GM23338 (cell line): Measurements from ENCODE around the gene SPIN3. TPM values are rescaled to one million over a fixed set of nuclear protein-coding genes. Genes with fewer than 3 reads are reported as not detected.

Source experiments
- ATAC-seq: fragments of 200-7000 bp; cut with Tn5 transposase; 3 replicates; pipeline ENCODE4 v1.9.1; 2020
- DNase-seq: peaks from one replicate; pipeline ENCODE4 v3.0.0-alpha.2; 2015; ENCODE audit warnings: low spot score
- H2AFZ ChIP-seq: fragments of 200-600 bp; sonication (generic); 2 replicates; pipeline ENCODE4 v1.8.0; 2016; ENCODE audit warnings: antibody characterized with exemption, mild to moderate bottlenecking, moderate library complexity
- H3F3A ChIP-seq: fragments of 200-600 bp; sonication (generic); replicated peaks from 2 replicates; pipeline ENCODE4 v1.8.0; 2017; ENCODE audit warnings: antibody characterized with exemption, mixed run types, low read depth
- H3K27ac ChIP-seq: fragments of 200-600 bp; sonication (generic); 2 replicates; pipeline ENCODE4 v1.6.1; 2016; ENCODE audit warnings: low read depth
- H3K27me3 ChIP-seq: fragments of 200-600 bp; sonication (generic); 2 replicates; pipeline ENCODE4 v1.8.0; 2016; ENCODE audit warnings: mild to moderate bottlenecking, mixed run types, moderate library complexity; ENCODE audit not compliant: insufficient read depth
- H3K36me3 ChIP-seq: fragments of 200-600 bp; sonication (generic); 2 replicates; pipeline ENCODE4 v1.8.0; 2016; ENCODE audit warnings: mild to moderate bottlenecking; ENCODE audit not compliant: insufficient read depth
- H3K4me1 ChIP-seq: fragments of 200-600 bp; sonication (generic); 2 replicates; pipeline ENCODE4 v1.8.0; 2016; ENCODE audit warnings: mild to moderate bottlenecking, moderate library complexity; ENCODE audit not compliant: insufficient read depth
- H3K4me2 ChIP-seq: fragments of 200-600 bp; sonication (generic); 2 replicates; pipeline ENCODE4 v1.7.1; 2017; ENCODE audit warnings: mixed run types
- H3K4me3 ChIP-seq: fragments of 200-600 bp; sonication (generic); 2 replicates; pipeline ENCODE4 v1.6.1; 2016; ENCODE audit warnings: mixed run types
- H3K79me2 ChIP-seq: fragments of 200-600 bp; sonication (generic); replicated peaks from 2 replicates; pipeline ENCODE4 v1.8.0; 2017; ENCODE audit warnings: mild to moderate bottlenecking; ENCODE audit not compliant: insufficient read depth
- H3K9me2 ChIP-seq: fragments of 200-600 bp; sonication (generic); 2 replicates; pipeline ENCODE4 v1.8.0; 2017; ENCODE audit not compliant: insufficient read depth
- H4K20me1 ChIP-seq: fragments of 200-600 bp; sonication (generic); replicated peaks from 2 replicates; pipeline ENCODE4 v1.8.0; 2017; ENCODE audit warnings: mild to moderate bottlenecking; ENCODE audit not compliant: insufficient read depth
- H3K27ac Mint-ChIP-seq: 2 replicates; pipeline ENCODE4 v1.8.0; 2020; ENCODE audit warnings: inconsistent platforms, mild to moderate bottlenecking, moderate library complexity, mixed read lengths
- H3K27me3 Mint-ChIP-seq: 3 replicates; pipeline ENCODE4 v1.8.0; 2022; ENCODE audit warnings: low read depth, mild to moderate bottlenecking, moderate library complexity, mixed read lengths, inconsistent platforms; ENCODE audit not compliant: insufficient read depth, poor library complexity
- H3K36me3 Mint-ChIP-seq: 3 replicates; pipeline ENCODE4 v1.8.0; 2021; ENCODE audit warnings: low read depth, mild to moderate bottlenecking, inconsistent platforms, moderate library complexity, mixed read lengths
- H3K4me1 Mint-ChIP-seq: 3 replicates; pipeline ENCODE4 v1.8.0; 2020; ENCODE audit warnings: mild to moderate bottlenecking, inconsistent platforms, mixed read lengths
- H3K4me3 Mint-ChIP-seq: 3 replicates; pipeline ENCODE4 v1.8.0; 2021; ENCODE audit warnings: moderate library complexity, mild to moderate bottlenecking, inconsistent platforms, mixed read lengths
- H3K9me3 Mint-ChIP-seq: 3 replicates; pipeline ENCODE4 v1.8.0; 2020; ENCODE audit warnings: moderate library complexity, mild to moderate bottlenecking, inconsistent platforms, mixed read lengths
- CREB1 ChIP-seq: fragments of 250-450 bp; sonication (Bioruptor Pico); IDR thresholded peaks from 2 replicates; pipeline ENCODE4 v1.5.0; 2020; ENCODE audit warnings: low read depth, mild to moderate bottlenecking, moderate library complexity
- ETS1 ChIP-seq: IDR thresholded peaks from 2 replicates; pipeline ENCODE4 v1.6.1; 2016; ENCODE audit warnings: antibody characterized with exemption
- EZH2 ChIP-seq: fragments of 200-600 bp; sonication (generic); IDR thresholded peaks from one replicate; pipeline ENCODE4 v1.8.0; 2017; ENCODE audit warnings: antibody characterized with exemption, mild to moderate bottlenecking, low read depth; ENCODE audit not compliant: unreplicated experiment
- EZH2phosphoT487 ChIP-seq: fragments of 200-600 bp; sonication (generic); IDR thresholded peaks from one replicate; pipeline ENCODE4 v1.8.1; 2018; ENCODE audit warnings: antibody characterized with exemption; ENCODE audit not compliant: unreplicated experiment
- JUNB ChIP-seq: IDR thresholded peaks from one replicate; pipeline ENCODE4 v1.6.1; 2016; ENCODE audit warnings: antibody characterized with exemption; ENCODE audit not compliant: unreplicated experiment
- NANOG ChIP-seq: IDR thresholded peaks from 2 replicates; pipeline ENCODE4 v1.6.1; 2016; ENCODE audit warnings: antibody characterized with exemption, borderline replicate concordance
- POLR2AphosphoS5 ChIP-seq: IDR thresholded peaks from 2 replicates; pipeline ENCODE4 v1.6.1; 2016; ENCODE audit warnings: antibody characterized with exemption, low read depth
- REST ChIP-seq: IDR thresholded peaks from one replicate; pipeline ENCODE4 v1.6.1; 2018; ENCODE audit warnings: antibody characterized with exemption; ENCODE audit not compliant: unreplicated experiment
- STAT1 ChIP-seq: IDR thresholded peaks from one replicate; pipeline ENCODE4 v1.6.1; 2016; ENCODE audit warnings: antibody characterized with exemption; ENCODE audit not compliant: unreplicated experiment
- ZNF114 ChIP-seq: fragments of 250-450 bp; sonication (Bioruptor Pico); IDR thresholded peaks from 2 replicates; pipeline ENCODE4 v1.5.0; 2020; ENCODE audit warnings: mild to moderate bottlenecking, moderate library complexity
- ZNF331 ChIP-seq: fragments of 250-450 bp; sonication (Bioruptor Pico); IDR thresholded peaks from 2 replicates; pipeline ENCODE4 v1.5.0; 2020; ENCODE audit warnings: low read depth, mild to moderate bottlenecking, moderate library complexity
- ZNF462 ChIP-seq: fragments of 250-450 bp; sonication (Bioruptor Pico); IDR thresholded peaks from 2 replicates; pipeline ENCODE4 v1.5.0; 2020; ENCODE audit warnings: mild to moderate bottlenecking, moderate library complexity
- polyA plus RNA-seq: library from polyadenylated mRNA; unstranded; fragments of >200 nt; fragmentation: Nextera tagmentation; extraction: Ambion mirVana; gene quantifications from 2 replicates; pipeline ENCODE4 v1.2.1, GENCODE V29; 2016
- total RNA-seq: library from RNA; depleted of rRNA; stranded (reverse); fragments of >200 nt; shearing (Covaris generic); gene quantifications from 2 replicates; pipeline ENCODE4 v1.2.3, GENCODE V29; 2014
- TF ChIP-seq, protein P1 (sequence below), 2 experiments: fragments of 200-600 bp in 1 of 2; sonication (generic) in 1 of 2; conservative IDR thresholded peaks; 2 replicates each; pipeline versions ENCODE4 v1.5.1 to v1.6.1; 2016 to 2017; ENCODE audit warnings: antibody characterized with exemption in 2 of 2, low read depth in 2 of 2, mild to moderate bottlenecking in 2 of 2, moderate library complexity in 1 of 2

SPIN3 gene
- total and polyA plus RNA-seq, 2 experiments from 2014 or later, result 14.9 to 18.2 TPM

- H3K4me3 Mint-ChIP-seq, result no peak overlapping the region
- no peaks in the 10 kb centered on the region for H3K27me3 ChIP-seq
- H3K9me2 ChIP-seq, result no peaks in the 10 kb centered on the region
- H3K27ac Mint-ChIP-seq, result no peak overlapping the region
- TF ChIP-seq CREB1 (CRISPR knock-in tag), result no peak
- no peak for TF ChIP-seq ZNF462 (CRISPR knock-in tag)
- TF ChIP-seq EZH2, result no peak
- TF ChIP-seq ZNF114 (CRISPR knock-in tag), result no peak
- TF ChIP-seq, protein P1, sequence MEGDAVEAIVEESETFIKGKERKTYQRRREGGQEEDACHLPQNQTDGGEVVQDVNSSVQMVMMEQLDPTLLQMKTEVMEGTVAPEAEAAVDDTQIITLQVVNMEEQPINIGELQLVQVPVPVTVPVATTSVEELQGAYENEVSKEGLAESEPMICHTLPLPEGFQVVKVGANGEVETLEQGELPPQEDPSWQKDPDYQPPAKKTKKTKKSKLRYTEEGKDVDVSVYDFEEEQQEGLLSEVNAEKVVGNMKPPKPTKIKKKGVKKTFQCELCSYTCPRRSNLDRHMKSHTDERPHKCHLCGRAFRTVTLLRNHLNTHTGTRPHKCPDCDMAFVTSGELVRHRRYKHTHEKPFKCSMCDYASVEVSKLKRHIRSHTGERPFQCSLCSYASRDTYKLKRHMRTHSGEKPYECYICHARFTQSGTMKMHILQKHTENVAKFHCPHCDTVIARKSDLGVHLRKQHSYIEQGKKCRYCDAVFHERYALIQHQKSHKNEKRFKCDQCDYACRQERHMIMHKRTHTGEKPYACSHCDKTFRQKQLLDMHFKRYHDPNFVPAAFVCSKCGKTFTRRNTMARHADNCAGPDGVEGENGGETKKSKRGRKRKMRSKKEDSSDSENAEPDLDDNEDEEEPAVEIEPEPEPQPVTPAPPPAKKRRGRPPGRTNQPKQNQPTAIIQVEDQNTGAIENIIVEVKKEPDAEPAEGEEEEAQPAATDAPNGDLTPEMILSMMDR (conservative IDR thresholded peaks at IDR 0.05; ENCODE audit: low read depth in 2 of 2), result no peak
- no peak for TF ChIP-seq POLR2AphosphoS5
- no peak for TF ChIP-seq ETS1
- no peak for TF ChIP-seq ZNF331
- no peak for TF ChIP-seq JUNB
- no peak for TF ChIP-seq NANOG
- TF ChIP-seq STAT1, result no peak
- TF ChIP-seq REST, result no peak
- TF ChIP-seq EZH2phosphoT487, result no peak
- DNase-seq (no peak), ATAC-seq (no peak)
- H3K4me3 ChIP-seq, result no peak overlapping the region
- no peaks in the 10 kb centered on the region for H3F3A ChIP-seq
- peaks cover 5% of the 10 kb centered on the region; the same call in 2 of the 3 replicates for H3K9me3 Mint-ChIP-seq
- H3K79me2 ChIP-seq, result no peaks in the 10 kb centered on the region
- H3K36me3 ChIP-seq, result no peaks in the 10 kb centered on the region
- peaks cover 42% of the 10 kb centered on the region for H3K36me3 Mint-ChIP-seq
- H3K27me3 Mint-ChIP-seq, result no peaks in the 10 kb centered on the region
- H3K4me1 ChIP-seq, result no peaks in the 10 kb centered on the region
- no peak overlapping the region for H3K27ac ChIP-seq
- no peak overlapping the region for H2AFZ ChIP-seq
- no peaks in the 10 kb centered on the region for H3K4me1 Mint-ChIP-seq
- H3K4me2 ChIP-seq, result no peak overlapping the region
- no peaks in the 10 kb centered on the region for H4K20me1 ChIP-seq
These were observed 32.0 kb downstream of the SPIN3 start for GRCh38 chrX:56963377-56963776.
